Stimulated activated CD8-positive, alpha-beta memory T cell treated with anti-CD3 and anti-CD28 coated beads, Interleukin-4, amount 100 ng/mL, for 24 hours (primary cell): ENCODE measurements around the gene KIF3C.
"Not testable (repeated sequence)": the region's sequence is repeated elsewhere in the genome, so short reads cannot be mapped to it uniquely, and the experiment has no call there.

ENCODE experiments used
- DNase-seq: peaks from one replicate; pipeline ENCODE4 v3.0.0-alpha.2; 2020; ENCODE audit warnings: low read depth

Gene KIF3C

DNA sequence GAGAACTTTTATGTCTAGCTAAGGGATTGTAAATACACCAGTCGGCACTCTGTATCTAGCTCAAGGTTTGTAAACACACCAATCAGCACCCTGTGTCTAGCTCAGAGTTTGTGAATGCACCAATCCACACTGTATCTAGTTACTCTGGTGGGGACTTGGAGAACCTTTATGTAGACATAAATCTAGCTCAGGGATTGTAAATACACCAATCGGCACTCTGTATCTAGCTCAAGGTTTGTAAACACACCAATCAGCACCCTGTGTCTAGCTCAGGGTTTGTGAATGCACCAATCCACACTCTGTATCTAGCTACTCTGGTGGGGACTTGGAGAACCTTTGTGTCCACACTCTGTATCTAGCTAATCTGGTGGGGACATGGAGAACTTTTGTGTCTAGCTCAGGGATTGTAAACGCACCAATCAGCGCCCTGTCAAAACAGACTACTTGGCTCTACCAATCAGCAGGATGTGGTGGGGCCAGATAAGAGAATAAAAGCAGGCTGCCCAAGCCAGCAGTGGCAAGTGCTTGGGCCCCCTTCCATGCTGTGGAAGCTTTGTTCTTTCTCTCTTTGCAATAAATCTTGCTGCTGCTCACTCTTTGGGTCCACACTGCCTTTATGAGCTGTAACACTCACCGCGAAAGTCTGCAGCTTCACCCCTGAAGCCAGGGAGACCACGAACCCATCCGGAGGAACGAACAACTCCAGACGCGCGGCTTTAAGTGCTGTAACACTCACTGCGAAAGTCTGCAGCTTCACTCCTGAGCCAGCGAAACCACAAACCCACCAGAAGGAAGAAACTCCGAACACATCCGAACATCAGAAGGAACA is 66.1 kb downstream of the KIF3C start:
- DNase-seq = peak; percentile 16

DNA sequence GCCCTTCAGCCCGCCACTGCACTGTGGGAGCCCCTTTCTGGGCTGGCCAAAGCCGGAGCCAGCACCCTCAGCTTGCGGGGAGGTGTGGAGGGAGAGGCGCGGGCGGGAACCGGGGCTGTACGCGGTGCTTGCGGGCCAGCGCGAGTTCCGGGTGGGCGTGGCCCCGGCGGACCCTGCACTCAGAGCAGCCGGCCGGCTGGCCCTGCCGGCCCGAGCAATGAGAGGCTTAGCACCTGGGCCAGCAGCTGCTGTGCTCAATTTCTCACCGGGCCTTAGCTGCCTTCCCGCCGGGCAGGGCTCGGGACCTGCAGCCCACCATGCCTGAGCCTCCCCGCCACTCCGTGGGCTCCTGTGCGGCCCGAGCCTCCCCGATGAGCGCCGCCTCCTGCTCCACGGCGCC is 66.9 kb downstream of the KIF3C start:
- DNase-seq = not testable (repeated sequence)

DNA sequence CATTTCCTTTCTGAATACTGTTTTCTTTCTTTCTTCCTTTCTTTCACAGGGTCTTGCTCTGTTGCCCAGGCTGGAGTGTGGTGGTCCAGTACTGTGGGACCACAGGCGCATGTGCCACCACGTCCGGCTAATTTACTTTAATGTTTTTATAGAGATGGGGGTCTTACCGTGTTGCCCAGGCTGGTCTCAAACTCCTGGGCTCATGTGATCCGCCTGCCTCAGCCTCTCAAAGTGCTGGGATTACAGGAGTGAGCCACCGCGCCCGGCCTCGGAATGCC is 68.7 kb downstream of the KIF3C start:
- not testable (repeated sequence) for DNase-seq

- no peak for DNase-seq
Measured at GRCh38 chr2:25912851-25913695, 69.2 kb downstream of the KIF3C start.

GRCh38 chr2:25909574-25909973 is 72.7 kb downstream of the KIF3C start:
- DNase-seq = not testable (repeated sequence)

GRCh38 chr2:25905126-25905525 is 77.2 kb downstream of the KIF3C start:
- DNase-seq = no peak

GRCh38 chr2:25903216-25903776 is 79.0 kb downstream of the KIF3C start:
- no peak for DNase-seq

DNA sequence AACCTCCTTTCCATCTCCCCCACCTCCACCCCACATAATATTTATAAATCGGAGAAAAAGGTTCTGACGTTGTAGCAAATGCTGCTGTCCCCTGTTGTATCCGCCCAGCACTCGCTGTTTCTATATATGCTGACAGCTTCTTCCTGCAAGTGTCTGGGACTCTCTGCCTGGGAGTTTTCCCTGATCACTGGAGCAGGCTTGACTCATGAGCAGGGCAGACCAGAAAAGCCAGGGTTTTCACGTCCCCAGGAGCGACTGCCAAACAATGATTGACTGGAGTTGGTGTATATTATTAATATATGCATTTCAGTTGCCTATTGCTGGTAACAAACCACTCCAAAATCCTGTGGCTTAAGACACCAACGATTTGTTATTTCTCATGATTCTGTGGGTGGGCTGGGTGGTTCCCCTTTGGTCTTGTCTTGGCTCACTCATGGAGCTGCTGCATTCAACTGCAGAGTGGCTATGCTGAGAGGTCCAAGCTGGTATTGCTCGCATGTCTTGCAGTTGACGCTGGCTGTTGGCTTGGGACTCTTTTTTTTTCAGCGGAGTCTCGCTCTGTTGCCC is 82.8 kb downstream of the KIF3C start:
- DNase-seq = no peak

DNA sequence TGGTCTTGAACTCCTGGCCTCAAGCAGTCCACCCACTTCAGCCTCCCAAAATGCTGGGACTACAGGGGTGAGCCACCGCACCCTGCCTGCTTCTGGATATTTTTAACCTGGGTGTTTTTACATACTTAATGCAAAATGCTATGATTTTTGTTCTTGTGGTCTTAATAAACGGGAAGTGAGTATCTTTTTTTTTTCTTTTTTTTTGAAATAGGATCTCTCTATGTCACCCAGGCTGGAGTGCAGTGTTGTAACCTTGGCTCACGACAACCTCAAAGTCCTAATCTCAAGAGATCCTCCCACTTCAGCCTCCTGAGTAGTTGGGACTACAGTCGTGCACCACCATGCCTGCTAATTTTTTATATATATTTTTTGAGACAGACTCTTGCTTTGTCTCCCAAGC is 84.8 kb downstream of the KIF3C start:
- DNase-seq = no peak

- DNase-seq = not testable (repeated sequence)
Measured at GRCh38 chr2:25896308-25896707, 86.0 kb downstream of the KIF3C start.

GRCh38 chr2:25895610-25896009 is 86.7 kb downstream of the KIF3C start:
- DNase-seq = no peak

- no peak for DNase-seq
Measured at GRCh38 chr2:25895018-25895417, 87.3 kb downstream of the KIF3C start.

GRCh38 chr2:25894135-25894830 is 88.0 kb downstream of the KIF3C start:
- DNase-seq = no peak

DNA sequence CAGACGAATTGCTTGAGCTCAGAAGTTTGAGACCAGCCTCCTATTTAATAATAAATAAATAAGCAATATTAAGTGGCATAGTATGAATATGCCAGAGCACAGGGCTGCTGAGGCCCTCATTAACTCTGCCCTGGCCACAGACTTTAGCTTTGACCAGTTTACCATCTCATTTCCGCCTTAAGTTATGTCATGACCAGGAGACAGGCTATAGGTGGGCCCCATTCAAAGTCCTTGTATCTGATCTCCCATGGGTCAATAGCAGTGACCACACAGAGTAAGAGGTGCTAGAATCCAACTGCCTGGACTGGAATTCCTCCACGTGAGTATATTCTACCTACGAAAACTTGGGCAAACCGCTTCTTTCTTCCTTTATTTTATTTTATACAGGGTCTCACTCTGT is 90.6 kb downstream of the KIF3C start:
- no peak for DNase-seq

GRCh38 chr2:25887624-25888242 is 94.6 kb downstream of the KIF3C start:
- no peak for DNase-seq

GRCh38 chr2:25885933-25886332 is 96.4 kb downstream of the KIF3C start:
- DNase-seq = no peak

DNA sequence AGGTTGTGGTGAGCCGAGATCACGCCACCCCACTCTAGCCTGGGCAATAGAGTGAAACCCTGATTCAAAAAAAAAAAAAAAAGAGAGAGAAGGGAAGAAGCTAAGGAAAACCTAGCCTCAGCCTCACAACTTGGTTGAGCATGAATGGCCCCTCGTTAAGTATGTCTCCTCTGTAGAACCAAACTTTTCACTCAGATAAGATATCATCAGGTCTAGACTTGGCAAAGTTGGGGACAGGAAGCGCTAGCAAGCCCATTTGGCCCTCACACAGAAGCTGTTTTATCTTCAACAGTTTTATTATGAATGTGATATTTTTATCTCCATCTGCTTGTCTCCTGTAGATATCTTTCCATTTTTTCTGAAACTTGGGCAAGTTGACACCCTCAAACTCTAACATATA is 100.5 kb downstream of the KIF3C start:
- no peak for DNase-seq

DNA sequence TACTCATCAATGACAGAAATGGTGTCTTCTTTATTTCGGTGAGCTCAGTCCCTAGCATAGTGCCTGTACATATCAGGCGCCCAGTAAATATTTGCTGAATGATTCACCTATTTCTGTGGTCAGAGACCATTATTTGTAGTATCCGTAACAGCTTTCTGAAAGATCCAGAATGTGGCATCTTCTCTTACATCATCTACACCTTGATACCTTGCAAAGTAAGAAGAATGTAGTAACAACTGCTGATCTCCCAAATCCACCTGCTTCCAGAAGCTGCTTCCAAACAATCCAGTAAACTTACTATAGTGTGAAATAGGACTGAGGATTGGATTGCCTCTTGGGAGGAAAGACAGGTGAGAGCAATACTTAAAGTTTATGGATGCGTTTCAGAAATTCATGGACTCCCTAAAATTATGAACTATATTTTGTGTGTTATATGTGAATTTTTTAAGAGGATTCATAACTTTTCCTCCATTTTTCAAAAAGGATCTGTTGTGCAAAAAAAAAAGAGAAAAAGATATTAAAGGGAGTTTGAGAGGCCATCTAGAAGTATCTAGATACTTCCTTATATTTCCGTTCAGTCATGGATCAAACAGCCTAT is 103.1 kb downstream of the KIF3C start:
- DNase-seq = no peak

DNA sequence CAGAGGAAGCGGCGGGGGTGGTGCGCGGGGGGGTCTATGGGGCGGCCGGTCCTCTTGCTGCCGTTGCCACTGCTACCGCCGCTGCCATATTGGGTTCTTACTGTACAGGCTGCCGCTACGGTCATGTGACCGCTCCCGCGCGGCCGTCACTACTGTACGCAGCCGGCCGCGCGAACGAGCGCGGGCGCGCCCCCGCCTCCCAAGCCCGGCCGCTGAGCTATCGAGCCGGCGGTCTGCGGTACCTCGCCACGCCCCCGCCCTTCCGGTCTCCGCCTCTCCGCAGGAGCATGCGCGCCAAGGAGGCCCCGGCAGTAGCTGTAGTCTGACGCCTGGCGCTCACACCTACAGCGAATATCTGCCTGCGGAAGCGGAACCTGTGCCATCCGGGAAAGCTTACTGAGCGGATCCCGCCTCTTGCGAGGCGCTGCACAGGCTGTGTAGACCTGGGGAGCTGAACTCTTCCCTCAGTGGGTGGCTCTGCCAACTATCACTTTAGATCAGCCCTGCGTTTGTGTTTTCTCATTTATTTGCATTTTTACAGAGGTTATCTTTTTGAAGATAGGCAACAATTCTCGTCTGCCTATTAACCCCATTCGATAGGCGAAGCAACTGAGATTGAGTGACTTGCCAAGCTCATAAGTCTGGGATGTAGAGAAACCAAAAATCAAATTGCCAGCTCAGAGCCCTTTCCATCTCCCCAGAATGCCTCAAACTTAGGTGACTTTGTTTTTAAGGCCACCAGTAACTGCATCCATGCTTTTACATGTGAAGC is 103.8 kb downstream of the KIF3C start, which contains the start of gene ASXL2:
Gene ASXL2, minus strand, starts transcription at position 127 of the 772 bp plus-strand sequence. CDS start 265 bp downstream, outside the sequence.
- peak; percentile 96 for DNase-seq
